HG03558 (cell line): ENCODE measurements around the gene GRM3.

ENCODE experiments used
- ATAC-seq: cut with Tn5 transposase; IDR thresholded peaks from one replicate; pipeline ENCODE4 v1.9.1; 2021; ENCODE audit warnings: moderate number of reproducible peaks; ENCODE audit not compliant: unreplicated experiment; ENCODE audit errors: extremely low read depth

GRM3 gene

DNA sequence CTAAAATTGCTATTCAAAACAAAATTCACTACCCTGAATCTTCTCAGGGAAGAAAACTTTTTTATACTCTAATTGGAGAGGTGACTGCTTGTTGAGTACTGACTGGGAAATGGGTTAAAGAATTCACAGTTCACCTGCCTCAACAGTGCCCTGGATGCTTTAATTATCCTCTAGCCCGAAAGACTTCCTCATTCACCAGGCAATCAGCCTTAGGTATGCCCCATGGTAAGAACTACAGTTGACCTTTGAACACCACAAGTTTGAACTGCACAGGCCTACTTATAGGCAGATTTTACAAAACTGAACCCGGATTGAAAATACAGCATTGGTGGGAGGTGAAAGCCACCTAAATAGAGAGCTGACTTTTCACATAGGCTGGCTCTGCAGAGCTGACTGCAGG, 240.4 kb downstream of the GRM3 start:
- no peak for ATAC-seq

DNA sequence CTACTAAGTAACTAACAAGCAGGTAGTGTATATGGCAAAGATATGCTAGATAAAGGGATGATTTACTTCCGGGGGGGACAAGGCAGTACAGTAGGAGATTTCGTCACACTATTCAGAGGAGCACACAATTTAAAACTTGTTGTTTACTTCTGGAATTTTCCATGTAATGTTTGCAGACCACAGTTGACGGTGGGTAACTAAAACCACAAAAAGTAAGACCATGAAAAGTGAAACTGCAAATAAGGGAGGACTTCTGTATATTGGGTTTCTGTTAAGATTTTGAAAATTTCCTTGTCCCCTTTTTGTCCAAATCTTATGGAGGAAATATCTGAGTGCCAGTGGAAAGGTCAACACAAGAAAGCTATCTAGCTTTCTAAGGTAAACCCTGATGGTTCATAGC, 245.8 kb downstream of the GRM3 start:
- no peak for ATAC-seq

DNA sequence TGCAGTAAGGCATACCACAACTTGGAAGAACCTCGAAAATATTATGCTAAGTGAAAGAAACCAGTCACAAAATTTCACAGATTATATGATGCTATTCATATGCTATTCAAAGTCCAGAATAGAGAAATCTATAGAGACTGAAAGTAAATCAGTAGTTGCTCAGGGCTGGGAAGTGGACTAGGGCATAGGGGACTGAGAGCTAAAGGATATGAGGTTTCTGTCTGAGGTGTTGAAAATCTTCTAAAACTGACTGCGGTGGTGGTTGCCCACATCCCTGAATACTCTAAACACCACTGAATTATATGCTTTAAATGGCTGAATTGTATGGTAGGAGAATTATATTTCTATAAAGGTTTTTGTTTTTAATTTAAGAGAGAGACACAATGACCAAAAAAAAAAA, 254.5 kb downstream of the GRM3 start:
- ATAC-seq: no peak

DNA sequence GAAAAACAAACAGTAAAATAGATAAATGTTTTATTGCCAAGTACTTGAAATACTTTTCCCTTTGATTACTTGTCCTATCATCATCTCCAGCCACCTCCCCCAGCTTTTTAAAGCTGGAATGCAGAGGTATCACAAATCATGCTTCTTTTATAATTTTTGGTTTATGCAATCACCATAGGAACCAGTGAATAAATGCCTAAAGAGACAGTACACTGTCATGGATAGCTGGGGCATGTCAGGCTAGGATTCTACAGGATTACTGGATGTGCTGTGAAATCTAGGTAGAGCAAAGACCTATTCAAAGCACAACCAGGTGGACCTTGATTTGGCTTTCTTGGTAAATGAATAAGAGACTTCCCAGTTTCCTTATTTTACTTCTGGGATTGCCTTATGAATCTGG, 257.2 kb downstream of the GRM3 start:
- no peak for ATAC-seq

DNA sequence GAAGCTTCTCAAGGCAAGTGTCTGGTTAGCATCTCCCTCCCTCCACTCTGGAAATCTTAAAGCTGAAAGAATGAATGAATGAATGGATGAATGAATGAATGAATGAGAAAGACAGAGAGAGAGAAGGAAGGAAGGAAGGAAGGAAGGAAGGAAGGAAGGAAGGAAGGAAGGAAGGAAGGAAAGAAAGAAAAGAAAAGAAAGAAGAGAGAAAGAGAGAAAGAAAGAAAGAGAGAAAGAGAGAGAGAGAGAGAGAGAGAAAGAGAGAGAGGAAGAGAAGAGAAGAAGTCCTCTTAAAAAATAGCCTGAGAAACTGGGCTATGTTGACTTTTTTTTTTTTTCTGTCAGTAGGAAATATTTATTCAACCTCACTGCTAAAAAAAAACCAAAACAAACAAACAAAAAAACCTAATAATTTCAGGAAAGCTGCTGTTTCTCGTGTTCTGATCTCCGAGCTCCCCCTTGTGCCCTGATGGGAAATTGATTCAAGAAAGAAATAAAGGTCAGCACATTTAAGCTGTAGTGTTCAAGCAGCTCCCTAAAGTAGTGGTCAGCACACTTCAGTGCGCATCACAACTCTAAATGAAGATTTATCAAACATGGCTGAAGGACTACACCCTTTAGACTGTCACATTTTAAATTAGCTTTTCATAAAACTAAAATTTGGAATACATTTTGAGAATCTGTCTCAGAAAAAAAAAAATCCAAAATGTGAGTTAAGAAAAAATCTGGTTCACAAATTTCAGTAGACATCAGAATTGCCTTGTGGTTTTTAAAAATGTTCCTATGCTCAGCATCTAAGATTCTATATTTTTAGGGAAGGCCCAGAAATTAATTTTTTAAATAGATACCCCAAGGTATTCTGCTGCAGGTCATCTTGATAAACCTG, 261.5 kb downstream of the GRM3 start:
- ATAC-seq: no peak

DNA sequence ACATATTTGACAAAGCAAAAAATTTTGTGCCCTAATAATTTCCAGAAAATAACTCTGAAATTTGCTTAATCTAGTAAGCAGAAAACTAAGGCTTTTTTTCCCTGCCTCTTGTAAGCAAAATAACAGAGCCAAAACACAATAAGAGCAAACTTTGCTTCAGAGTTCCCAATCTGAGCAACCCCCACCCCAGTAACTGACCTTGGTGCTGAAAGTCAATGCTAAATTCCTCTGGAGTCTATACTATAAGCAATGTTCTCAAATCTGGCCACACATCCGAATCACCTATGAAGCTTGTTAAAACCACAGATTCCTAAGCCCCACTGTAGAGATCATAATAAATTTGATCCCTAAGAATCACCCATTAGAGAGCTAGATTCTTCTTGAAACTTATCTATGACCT, 265.2 kb downstream of the GRM3 start:
- ATAC-seq: no peak

DNA sequence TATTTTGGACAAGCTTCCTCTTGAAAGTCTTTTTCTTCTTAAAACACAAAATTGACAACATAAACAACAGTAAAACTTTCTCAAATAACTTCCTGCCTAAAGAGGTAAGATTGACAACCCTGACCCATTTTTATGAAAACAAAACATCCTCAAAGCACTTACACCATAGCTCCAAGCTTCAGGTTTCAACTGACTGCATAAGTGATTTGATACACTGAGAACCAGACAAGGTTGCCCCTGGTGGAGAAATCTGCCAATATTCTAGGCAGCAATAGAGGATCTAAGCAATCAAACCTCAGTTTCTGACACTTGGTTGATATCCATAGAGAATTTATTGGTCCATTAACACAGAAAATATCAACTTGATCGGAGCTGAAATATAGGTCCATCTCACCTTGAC, 267.9 kb downstream of the GRM3 start:
- ATAC-seq: no peak

DNA sequence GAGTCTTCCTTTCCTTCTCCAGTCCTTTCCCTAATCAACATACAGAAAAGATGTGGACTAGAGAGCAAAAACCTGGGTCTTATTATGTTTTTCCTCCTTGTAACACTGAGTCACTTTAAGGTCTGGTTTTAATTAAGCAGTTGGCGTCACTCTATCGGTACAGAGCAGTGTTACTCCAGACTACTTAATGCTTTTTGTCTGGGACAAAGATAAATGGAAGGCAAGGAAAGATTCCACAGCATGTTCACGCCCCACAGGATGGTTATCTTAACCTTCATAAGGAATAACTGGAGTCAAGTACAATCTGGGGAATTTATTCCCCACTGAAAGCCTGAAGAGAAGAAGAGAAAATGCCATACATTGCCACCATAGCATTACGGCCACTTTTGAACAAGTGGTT, 270.0 kb downstream of the GRM3 start:
- no peak for ATAC-seq
